HG03575 (cell line): ENCODE results near the gene KLK15.

Experiments used
- ATAC-seq: cut with Tn5 transposase; IDR thresholded peaks from one replicate; pipeline ENCODE4 v1.9.1; 2021; ENCODE audit not compliant: unreplicated experiment, insufficient number of reproducible peaks, low FRiP score; ENCODE audit errors: extremely low read depth

The KLK15 gene

DNA sequence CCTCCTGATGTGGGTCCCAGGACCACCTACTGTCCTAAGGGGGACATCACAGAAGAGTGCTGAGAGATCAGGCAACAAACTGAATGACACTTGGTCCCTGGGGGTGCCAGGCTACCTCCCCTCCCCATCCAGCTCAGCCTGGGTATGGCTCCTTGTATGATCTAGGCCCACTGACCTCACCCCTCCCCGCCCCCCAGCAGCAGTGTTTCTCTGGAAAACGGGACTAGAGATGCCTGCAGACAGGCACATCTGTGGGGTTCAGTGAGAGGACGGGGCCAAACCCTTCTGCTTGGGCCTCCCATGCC lies 33.9 kb downstream of the KLK15 start:
- no peak for ATAC-seq

GRCh38 chr19:50798659-50799546 lies 34.5 kb downstream of the KLK15 start:
- ATAC-seq, result no peak

- no peak for ATAC-seq
These were observed 35.4 kb downstream of the KLK15 start for GRCh38 chr19:50797781-50798658.

- no peak for ATAC-seq
These were observed 36.0 kb downstream of the KLK15 start for GRCh38 chr19:50797429-50797780.

GRCh38 chr19:50796634-50797428 lies 36.5 kb downstream of the KLK15 start:
- no peak for ATAC-seq

DNA sequence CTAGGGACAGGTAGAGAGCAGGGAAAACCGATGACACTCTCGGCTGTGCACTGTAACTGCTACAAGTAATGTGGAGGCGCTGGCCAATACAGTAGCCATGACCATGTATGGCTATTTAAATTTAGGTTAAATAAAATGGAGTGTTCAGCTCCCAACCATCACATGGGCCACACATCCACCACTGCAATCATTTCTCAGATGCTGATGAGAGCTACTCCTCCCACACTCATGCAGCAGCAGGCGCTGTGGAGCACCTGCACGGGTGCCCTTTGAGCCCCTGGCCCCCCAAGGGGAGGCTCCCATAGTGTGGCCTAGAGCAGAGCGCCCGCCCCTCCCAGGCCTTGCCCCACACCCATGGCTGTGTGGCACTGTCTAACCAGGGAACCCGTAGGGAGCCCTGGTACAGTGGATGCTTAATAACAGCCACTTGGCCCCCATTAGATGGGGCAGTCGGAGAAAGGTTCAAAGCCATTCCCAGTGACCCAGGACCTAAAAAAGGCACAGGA lies 37.2 kb downstream of the KLK15 start:
- no peak for ATAC-seq

- no peak for ATAC-seq
These were observed 37.7 kb downstream of the KLK15 start for GRCh38 chr19:50795664-50796073.

DNA sequence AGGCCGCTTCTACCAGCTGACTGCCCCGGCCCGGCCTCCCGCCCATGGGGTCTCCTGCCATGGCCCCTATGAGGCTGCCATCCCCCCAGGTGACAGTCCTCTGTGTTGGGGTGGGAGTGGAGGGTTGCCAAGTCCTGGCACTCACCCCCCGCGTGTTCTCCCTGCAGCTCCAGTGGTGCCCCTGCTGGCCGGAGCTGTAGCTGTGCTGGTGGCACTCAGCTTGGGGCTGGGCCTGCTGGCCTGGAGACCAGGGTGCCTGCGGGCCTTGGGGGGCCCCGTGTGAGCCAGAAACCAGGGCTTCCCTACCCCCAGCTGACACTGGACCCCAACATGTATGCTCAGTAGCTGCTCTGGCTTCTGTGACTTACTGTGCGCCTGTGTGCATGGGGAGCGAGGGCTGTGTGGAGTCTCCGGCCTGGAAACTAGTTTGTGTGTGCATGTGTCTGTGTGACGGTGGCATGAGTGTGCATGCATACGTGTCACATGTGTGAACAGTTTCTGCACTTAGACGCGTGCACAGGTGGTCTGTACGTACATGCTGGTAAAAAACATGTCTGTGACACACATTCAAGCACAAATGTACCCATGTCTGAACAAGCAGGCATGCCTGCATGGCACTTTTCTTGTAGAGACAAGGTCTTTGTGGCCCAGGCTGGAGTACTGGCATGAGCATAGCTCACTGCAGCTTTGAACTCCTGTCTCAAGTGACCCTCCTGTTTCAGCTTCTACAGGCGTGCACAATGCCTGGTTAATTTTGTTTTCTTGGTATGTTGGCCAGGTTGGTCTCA lies 38.3 kb downstream of the KLK15 start:
- ATAC-seq, result no peak

- ATAC-seq, result no peak
These were observed 39.1 kb downstream of the KLK15 start for GRCh38 chr19:50794074-50794875.

DNA sequence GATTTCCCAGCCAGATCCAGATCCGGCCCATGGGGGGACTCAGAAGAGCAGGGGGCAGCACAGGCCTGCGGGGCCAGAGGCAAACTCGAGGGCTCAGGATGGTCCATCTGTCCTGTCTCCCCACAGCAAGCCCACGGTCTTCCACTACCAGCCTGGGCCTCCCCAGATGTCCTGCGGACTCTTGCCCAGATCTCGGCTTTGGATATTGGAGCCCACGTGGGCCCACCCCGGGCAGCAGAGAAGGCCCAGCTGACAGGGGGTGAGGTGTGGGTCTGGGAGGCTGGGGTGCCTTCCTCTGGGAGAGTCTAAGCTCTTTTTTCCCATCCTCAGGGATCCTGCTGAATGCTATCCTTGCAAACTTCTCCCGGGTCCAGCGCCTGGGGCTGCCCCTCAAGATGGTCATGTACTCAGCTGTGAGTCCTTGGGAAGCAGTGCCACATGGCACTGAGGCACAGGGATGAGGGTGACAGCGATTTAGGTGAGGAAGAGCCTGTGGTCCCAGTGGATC lies 39.8 kb downstream of the KLK15 start:
- no peak for ATAC-seq

GRCh38 chr19:50792272-50793250 lies 40.8 kb downstream of the KLK15 start:
- ATAC-seq, result no peak

DNA sequence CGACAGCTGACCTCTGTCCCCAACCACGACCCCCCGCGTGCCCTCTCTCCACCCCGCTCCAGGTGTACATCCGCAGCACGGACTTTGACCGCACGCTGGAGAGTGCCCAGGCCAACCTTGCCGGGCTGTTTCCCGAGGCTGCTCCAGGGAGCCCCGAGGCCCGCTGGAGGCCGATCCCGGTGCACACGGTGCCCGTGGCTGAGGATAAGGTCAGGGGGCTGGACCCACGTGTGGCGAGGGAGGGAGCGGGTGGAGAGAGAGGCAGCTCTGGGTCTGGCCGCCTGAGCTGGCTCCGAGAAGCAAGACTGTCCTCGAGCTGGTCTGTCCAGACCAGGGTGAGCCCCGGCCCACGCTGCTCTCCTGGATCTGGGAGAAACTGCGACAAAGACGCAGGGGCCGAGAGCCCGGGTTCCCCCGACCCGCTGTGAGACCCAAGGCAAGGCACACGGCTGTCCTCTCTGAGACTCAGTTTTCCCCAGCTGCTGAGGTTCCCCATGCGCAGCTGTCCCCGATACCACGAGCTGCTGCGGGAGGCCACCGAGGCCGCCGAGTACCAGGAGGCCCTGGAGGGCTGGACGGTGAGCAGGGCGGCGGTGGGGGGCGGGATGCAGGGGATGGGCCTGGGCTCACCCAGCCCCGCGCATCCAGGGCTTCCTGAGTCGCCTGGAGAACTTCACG lies 41.6 kb downstream of the KLK15 start:
- ATAC-seq, result no peak

- ATAC-seq, result no peak
These were observed 42.4 kb downstream of the KLK15 start for GRCh38 chr19:50790922-50791467.

- no peak for ATAC-seq
These were observed 43.0 kb downstream of the KLK15 start, which contains the start of gene ACP4 for GRCh38 chr19:50790396-50790795. ACP4 (plus strand) TSS chr19:50790415; CDS start chr19:50790415, 0 bp downstream.

- no peak for ATAC-seq
These were observed 48.0 kb downstream of the KLK15 start for GRCh38 chr19:50785329-50785728.

- no peak for ATAC-seq
These were observed 48.7 kb downstream of the KLK15 start for GRCh38 chr19:50784710-50785109.
